HG03025 (cell line): ENCODE data around the gene PEF1.

Experiments used
- ATAC-seq: cut with Tn5 transposase; IDR thresholded peaks from one replicate; pipeline ENCODE4 v1.9.1; 2021; ENCODE audit warnings: mild to moderate bottlenecking, moderate library complexity; ENCODE audit not compliant: unreplicated experiment, low FRiP score

PEF1 gene

GRCh38 chr1:31617916-31618746 lies 26.5 kb downstream of the PEF1 start:
- ATAC-seq, result no peak

GRCh38 chr1:31617218-31617915 lies 27.3 kb downstream of the PEF1 start, which contains the start of gene HCRTR1:
Gene HCRTR1 (plus strand): TSS chr1:31617689. CDS start chr1:31619193, 1,504 bp downstream.
- no peak for ATAC-seq

- ATAC-seq, result no peak
These were observed 28.7 kb downstream of the PEF1 start for GRCh38 chr1:31615939-31616338.

GRCh38 chr1:31615414-31615813 lies 29.3 kb downstream of the PEF1 start:
- no peak for ATAC-seq

GRCh38 chr1:31614414-31615005 lies 30.2 kb downstream of the PEF1 start:
- no peak for ATAC-seq

GRCh38 chr1:31609514-31610118 lies 35.1 kb downstream of the PEF1 start:
- no peak for ATAC-seq

- ATAC-seq, result no peak
These were observed 37.3 kb downstream of the PEF1 start for GRCh38 chr1:31607360-31607759.

- ATAC-seq, result peak; percentile 77
These were observed 38.7 kb downstream of the PEF1 start for GRCh38 chr1:31605908-31606427.

- ATAC-seq, result no peak
These were observed 42.6 kb downstream of the PEF1 start for GRCh38 chr1:31602081-31602480.

- ATAC-seq, result no peak
These were observed 44.0 kb downstream of the PEF1 start for GRCh38 chr1:31600641-31601040.

GRCh38 chr1:31598980-31599379 lies 45.7 kb downstream of the PEF1 start:
- ATAC-seq, result no peak

GRCh38 chr1:31596737-31597097 lies 48.0 kb downstream of the PEF1 start:
- no peak for ATAC-seq

- ATAC-seq, result no peak
These were observed 48.6 kb downstream of the PEF1 start for GRCh38 chr1:31595836-31596736.

GRCh38 chr1:31593770-31594632 lies 50.7 kb downstream of the PEF1 start:
- ATAC-seq, result no peak

- ATAC-seq, result no peak
These were observed 51.5 kb downstream of the PEF1 start for GRCh38 chr1:31593136-31593665.

- ATAC-seq, result no peak
These were observed 52.5 kb downstream of the PEF1 start for GRCh38 chr1:31592132-31592531.

- ATAC-seq, result no peak
These were observed 53.1 kb downstream of the PEF1 start for GRCh38 chr1:31591425-31592093.
